GM18502 (cell line): Measurements from ENCODE around the gene PDPK1.
A peak's percentile ranks its signal among the peaks of the same experiment; 100 is the strongest.
"Not testable (repeated sequence)": the region's sequence is repeated elsewhere in the genome, so short reads cannot be mapped to it uniquely, and the experiment has no call there.

Experiments used
- ATAC-seq: cut with Tn5 transposase; IDR thresholded peaks from one replicate; pipeline ENCODE4 v1.9.1; 2021; ENCODE audit warnings: mild to moderate bottlenecking; ENCODE audit not compliant: unreplicated experiment, poor library complexity

PDPK1 gene

DNA sequence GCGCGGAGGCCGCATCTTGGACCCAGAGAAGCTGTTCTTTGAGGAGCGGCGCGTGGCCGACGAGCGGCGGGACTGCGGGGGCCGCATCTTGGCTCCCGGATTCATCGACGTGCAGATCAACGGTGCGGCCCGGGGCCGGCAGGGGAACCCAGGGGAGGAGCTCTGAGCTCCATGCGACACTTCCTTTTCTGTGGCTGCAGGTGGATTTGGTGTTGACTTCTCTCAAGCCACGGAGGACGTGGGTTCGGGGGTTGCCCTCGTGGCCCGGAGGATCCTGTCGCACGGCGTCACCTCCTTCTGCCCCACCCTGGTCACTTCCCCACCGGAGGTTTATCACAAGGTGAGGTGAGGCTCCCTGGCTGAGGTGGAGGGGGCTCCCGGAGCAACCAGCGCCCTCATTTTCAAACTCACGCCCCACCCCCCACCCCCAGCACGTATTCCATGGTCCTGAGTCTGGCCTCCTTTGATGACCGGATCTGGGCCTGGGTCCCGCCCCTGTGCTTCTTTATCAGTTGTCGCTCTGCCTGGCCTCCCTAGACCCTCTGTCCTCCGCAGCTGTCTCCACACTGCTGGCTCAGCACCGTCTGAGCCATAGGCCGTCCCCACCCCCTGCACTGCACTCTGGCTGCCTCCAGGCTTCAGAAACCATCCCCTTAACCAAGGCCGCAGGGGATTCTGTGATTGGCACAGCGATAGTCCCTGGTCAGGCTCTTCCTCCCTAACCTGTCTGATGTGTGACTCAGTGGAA, 16.9 kb upstream of the PDPK1 start:
- ATAC-seq: peak; percentile 19

DNA sequence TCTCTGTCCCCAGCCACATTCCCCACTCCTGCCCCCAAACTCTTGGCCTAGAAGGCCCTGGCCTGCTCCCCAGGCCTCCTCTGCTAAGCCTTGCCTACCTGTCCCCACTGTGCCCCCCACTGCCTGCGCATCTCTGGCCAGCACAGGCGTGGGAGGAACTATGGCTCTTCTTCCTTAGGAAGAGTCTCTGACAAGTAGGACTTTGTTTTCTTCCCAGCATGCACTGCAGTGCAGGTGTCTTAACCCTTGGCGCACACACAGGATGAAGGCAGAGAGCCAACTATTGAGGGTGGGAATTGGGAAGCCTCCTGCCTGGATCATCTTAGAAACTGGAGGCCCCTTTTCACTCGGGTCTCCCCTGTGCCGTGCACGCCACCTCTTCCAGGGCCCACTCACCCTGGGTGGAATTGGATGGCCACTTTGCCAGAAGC, 14.0 kb upstream of the PDPK1 start:
- ATAC-seq: no peak

DNA sequence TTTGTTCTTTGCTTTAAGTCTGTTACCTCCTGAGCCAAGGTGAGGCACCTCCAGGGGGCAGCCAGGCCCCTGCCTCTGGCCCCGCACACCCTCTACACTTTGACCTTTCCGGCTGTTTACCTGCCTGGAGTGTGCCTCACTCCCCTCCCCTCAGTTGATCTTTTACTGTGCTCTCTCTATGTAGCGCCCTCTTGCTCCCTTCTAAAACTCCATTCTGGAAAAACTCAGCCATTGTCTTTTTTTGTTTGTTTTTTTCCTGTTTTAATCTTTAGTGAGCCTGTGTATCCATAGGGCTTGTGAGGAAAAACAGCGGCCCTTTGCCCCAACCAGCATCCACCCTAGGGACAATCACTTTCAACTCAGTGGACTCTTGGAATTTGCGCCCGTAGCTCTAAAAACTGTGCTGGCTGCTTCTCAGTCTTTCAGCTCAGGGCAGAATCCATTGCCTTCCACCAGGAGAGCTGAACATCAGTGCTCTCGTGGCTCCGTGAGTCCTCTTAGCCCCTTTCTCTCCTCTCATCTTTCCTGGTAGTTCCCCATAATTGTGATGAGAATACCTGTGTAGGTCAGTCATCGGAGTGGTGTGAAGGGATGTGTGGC, 13.4 kb upstream of the PDPK1 start:
- no peak for ATAC-seq

DNA sequence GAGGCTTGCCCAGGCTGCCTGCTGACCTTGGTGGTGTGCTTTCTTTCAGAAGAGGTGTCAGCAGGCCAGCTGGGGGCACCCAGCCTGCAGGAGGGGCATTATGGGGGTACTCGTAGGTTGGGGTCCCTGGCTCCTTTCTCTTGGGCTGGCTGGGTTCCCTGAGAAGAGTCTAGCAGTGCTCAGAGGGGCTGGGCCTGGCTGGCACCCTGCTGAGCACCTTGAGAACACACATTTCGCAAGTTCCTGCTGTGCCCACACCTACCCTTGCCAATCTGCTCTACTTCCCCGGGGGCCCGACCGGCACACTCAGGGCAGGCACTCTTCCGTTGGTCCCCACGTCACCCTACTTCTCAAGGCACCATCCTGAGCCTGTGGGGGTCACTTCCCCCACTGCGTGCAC, 11.7 kb upstream of the PDPK1 start:
- ATAC-seq: no peak

DNA sequence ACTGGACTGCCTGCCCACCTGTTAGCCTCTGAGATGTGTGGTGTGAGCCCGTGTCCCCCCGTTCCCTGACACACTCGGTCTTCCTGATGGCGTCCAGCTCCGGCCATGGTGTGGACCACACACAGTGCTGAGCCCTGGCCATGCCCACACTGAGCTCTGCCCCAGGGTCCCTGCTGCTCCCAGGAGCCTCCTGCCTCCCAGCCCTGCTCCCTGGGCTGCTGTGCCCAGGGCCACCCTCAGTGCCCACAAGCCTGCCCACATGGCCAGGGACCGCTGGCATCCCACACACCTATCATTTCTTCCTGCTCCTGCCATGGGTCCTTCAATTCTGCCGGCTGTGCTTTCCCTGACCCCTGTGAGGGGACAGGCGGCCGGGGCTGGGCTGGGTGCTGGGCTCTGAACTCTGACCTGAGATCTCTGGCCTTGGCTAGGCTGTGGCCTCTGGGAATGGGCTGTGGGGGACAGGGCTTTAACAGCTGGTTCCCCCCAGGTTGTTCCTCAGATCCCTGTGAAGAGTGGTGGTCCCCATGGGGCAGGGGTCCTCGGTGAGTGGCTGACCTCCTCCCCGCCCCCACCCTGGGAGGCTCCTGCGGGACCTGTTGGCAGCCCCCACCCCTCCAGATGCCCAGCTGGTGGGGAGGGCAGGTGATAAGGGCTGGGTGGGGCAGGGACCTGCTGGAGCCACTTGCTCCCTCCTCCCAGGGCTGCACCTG, 10.6 kb upstream of the PDPK1 start:
- ATAC-seq: no peak

DNA sequence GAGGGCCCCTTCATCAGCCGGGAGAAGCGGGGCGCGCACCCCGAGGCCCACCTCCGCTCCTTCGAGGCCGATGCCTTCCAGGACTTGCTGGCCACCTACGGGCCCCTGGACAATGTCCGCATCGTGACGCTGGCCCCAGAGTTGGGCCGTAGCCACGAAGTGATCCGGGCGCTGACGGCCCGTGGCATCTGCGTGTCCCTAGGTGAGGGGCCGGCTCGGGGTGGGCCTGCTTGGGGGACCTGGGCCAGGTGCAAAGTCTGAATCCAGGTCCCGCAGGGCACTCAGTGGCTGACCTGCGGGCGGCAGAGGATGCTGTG, 10.1 kb upstream of the PDPK1 start:
- ATAC-seq: no peak

DNA sequence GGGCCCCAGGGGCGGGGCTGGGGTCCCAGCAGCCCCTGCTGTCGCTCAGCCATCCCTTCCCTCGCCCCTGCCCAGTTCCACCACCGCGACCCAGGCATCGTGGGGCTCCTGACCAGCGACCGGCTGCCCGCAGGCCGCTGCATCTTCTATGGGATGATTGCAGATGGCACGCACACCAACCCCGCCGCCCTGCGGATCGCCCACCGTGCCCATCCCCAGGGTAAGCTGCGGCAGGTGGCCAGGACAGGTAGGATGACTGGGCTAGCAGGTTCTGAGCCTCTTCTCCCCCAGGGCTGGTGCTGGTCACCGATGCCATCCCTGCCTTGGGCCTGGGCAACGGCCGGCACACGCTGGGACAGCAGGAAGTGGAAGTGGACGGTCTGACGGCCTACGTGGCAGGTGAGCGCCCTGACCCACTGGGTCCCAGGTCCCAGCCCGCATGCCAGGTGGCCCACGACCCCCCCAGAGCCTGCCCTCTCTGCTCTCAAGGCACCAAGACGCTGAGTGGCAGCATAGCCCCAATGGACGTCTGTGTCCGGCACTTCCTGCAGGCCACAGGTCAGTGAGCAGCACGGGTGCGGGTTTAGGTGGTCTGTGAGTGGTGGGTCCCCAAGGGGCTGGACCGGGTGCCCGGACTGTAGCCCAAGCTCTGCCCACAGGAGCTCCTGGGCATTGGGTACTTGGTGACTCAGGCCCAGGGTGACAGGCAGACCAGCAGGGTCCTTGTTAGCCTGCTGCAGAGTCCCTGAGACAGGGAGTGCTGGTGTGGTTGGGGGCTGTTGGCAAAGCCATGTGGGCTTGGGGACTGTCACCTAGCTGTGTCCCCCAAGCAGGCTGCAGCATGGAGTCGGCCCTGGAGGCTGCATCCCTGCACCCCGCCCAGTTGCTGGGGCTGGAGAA, 9.4 kb upstream of the PDPK1 start:
- no peak for ATAC-seq

DNA sequence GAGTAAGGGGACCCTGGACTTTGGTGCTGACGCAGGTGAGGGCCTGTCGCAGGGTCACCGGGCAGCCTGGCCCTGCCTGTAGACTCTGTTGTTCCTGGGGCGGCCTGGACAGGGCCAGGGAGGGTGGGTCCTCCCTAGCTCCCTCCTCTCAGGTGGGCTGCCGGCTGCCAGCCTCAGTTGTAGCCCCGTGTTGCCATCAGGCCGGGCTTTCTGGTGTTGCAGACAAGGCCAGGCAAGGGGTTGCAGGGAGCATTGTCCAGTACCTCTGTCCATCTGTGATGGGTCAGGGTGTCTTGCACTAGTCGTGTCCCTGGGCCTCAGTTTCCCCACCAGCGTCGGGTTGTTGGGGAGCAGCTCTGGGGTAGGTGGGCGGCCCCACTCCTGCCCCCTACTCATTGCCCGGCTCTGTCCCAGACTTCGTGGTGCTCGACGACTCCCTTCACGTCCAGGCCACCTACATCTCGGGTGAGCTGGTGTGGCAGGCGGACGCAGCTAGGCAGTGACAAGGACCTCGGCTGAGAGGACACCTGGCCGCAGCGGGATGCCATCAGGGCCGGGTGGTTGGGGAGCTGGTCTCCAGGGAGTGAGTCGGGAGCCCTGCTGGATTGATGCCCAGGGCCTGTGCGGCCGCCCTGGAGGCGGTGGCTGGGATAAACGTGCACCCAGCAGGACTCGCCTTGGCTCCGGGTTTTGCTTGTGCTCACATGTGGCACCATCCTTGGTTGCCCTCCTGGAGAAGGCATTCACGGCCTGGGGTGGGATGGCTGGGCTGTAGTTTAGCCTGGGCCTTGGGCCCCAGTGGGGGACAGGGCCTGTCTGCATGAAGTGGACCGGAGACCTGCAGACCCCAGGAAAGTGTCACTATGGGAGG, 8.5 kb upstream of the PDPK1 start:
- no peak for ATAC-seq

DNA sequence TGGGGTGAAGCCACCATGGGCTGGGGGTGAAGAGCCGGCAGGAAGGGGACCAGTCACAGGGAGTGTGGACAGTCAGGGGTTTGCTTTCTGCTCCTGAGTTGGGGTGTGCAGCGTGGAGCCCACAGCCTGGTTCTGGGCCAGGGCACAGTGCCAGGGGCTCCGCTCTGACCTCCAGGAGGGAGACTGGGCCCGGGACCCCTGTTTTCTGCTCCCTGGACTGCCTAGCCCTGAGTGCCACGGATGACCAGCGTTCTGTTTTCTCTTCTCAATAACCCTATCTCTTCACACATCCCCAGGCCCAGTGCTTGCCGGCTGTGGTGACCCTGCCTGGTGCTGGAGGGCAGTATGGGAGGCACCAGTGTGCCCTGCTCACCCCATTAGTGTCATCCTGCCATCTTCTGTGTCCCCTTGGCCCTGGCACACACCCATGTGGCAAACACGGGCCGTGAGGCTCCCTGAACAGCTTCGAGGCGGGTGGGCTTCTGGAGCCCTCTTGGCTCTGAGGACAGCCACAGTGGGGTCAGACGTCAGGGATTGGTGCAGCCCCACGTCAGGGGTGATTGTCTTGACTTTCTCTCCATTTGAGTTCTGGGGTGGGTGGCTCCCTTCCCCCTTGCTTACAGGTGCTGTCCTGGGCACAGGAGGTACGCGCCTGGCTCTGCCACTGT, 7.7 kb upstream of the PDPK1 start:
- ATAC-seq: no peak

DNA sequence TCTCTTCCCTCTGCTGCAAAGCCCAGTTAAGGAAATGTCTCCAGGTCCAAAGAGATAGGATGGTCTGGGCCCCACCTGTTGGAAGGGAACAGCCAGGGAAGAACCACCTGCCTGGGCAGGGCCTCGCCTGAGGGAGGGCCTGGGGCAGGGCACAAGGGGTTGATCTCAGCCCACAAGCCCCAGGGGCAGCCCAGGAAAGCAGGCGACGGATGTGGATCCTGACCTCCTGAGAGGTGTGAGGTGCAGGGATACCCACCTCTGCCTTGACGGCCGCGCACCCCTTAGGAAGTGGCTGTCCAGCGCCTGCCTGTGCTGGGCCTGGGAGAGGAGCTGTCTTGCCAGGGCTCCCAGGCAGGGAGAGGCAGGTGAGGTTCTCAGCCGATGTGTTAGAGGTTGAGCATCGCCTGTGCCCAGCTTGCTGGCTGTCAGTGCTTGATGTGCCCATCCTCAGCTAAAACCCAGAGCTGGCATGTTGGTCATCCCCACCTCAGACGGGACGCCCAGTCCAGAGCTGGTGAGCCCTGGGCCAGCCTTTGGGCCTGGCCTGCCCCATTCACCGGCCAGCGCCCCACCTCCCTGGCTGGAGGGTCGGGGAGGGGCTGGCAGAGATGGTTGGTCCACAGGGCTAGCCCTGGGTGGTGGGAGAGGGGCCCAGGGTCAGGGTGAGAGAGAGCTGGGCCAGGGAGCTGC, 7.0 kb upstream of the PDPK1 start:
- ATAC-seq: no peak

DNA sequence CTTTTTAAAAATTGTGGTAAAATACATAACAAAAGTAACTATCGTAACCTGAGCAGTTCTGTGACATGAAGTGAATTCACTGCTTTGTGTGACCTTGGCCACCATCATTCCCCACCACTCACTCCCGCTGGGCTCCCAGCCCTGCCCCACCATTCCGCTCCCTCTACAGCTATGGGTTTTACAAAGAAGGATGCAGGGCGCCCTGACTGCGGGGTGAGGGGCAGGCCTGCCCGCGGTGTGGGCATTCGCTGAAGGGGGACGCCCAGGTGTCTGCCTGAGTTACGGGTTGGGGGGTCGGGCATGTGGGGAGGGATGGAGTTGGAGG, 6.5 kb upstream of the PDPK1 start, which contains the start of gene CEMP1:
CEMP1 (minus strand) TSS at position 38 of the 325 bp plus-strand sequence. CDS start 335 bp downstream, outside the sequence.
- ATAC-seq: no peak

DNA sequence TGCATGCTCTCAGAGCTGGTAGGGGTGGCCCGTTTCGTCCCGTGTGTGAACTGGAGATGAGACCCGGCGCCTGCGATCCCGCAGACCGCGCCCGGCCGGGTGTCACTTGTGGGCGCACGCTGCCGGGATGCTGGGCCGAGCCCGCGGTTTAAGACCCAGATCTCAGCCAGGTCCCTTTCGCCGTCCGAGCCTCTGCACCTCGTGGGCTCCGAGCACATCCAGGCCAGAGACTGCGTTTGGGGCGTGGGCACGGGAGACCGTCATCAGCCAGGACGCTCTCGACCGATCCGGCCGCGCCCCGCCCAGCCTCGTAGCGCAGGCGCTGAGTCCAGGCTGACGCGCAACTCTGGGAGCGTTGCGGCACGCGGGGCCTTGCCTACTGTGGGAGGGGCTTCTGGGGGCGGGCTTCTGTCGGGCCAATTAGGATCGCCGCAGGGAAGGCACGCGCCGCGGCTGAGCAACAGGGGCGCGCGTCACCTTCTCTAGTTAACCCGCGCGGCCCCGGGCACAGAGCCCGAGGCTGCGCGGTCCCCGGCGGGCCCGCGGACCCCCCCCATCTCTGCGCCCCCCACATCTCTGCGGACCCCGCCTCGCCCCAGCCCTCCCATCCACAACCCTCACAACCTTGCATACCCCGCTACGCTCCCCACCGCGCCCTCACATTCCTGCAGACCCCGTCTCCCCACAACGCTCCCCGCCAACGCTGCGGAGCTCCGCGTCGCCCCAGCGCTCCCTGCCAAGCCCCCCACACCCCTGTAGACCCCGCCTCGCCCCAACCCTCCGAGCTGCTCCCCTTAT, 5.9 kb upstream of the PDPK1 start:
- peak; percentile 83 for ATAC-seq

DNA sequence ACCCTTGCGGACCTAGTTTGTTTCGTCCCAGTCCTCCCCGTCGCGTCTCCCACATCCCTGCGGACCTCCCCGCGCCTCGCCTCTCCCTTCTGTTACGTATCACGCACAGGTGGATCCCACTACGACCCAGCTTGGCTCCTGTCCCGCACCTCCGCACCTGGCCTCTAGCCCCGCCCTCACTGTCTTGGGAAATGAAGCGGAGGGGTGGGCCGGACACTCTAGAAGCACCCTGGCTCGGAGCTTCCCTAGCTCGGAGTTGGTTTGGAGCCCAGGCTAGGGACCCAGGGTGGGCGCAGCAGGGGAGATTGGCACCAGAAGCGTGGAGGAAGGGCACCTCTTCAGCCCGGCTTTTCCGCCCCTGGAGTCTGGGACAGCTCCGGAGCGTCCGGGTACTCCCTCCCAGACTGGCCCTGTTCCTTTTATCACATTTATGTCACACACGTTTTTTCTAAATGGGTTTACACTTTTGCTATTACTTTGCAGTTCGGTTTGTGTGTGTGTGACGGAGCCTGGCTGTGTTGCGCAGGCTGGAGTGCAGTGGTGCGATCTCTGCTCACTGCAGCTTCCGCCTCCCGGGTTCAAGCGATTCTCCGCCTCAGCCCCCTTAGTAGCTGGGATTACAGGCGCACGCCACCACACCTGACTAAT, 5.2 kb upstream of the PDPK1 start:
- no peak for ATAC-seq

DNA sequence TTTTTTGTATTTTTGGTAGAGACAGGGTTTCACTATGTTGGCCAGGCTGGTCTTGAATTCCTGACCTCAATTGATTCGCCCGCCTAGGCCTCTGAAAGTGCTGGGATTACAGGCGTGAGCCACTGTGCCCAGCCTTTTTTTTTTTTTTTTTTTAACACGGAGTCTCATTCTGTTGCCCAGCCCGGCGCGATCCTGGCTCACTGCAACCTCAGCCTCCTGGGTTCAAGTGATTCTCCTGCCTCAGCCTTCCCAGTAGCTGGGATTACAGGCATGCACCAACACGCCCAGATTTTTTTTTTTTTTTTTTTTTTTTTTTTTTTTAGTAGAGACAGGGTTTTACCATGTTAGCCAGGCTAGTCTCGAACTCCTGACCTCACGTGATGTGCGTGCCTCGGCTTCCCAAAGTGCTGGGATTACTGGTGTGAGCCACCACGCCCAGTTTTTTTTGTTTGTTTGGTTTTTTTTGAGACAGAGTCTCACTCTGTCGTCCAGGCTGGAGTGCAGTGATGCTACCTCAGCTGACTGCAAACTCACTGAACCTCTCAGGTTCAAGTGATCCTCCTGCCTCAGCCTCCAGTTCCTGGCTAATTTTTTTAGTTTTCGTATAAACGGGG, 4.6 kb upstream of the PDPK1 start:
- not testable (repeated sequence) for ATAC-seq

DNA sequence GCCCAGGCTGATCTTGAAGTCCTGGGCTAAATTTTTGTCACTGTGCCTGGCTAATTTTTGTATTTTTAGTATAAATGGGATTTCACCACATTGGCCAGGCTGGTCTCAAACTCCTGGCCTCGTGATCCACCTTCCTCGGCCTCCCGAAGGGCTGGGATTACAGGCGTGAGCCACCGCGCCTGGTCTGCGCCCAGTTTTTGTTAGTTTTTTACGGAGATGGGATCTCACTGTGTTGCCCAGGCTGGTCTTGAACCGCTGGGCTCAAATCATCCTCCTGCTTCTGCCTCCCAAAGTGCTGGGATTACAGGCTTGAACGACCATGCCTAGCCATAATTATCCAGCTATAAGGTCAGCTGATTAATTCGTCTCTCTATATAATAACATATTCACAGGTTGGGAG, 3.9 kb upstream of the PDPK1 start:
- no peak for ATAC-seq

DNA sequence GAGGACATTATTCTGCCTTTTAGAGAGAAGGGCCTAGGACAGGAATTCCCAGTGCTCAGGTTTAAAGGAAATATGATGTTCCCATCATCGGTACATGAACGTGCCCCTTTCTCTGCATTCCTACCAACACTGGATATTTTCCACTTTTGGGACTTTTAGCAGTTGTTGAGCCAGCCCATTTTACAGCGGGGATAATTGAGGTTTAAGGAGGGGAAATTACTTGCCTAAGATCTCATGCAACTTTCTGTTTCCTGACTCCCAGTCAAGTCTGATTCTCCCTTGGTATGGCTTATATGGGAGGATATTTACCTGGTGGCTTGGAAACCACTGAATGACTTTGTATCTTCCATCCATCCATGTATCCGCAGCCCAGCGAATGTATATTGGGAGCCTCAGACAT, 3.5 kb upstream of the PDPK1 start:
- ATAC-seq: not testable (repeated sequence)

DNA sequence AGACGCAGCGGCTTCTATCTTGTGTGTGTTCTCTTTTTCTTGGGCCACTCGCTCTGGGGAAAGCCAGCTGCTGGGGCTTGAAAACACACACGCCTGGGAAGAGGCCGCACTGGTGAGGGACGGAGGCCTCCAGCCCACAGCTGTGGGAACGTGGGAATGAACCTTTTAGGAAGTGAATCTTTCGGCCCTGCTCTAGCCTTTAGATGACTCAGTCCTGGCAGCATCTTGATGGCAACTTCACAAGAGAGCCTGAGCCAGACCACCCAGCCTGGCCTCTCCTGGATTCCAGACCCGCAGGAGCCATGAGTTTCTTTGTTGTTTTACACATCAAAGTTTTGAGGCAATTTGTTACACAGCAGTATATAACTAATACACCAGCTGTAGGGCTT, 2.2 kb upstream of the PDPK1 start:
- ATAC-seq: no peak
